Renal pelvis (tissue), 4 donors: ENCODE data around the gene MCC. TPM values are rescaled to one million over a fixed set of nuclear protein-coding genes. Genes with fewer than 3 reads are reported as not detected.

ENCODE experiments used
- DNase-seq: peaks from one replicate; pipeline ENCODE4 v3.0.0-alpha.2; 2013
- polyA plus RNA-seq, 3 donors: library from polyadenylated mRNA; unstranded; fragments of 120-200 nt; gene quantifications; one replicate each; pipeline ENCODE4 v1.2.1, GENCODE V29; 2013; ENCODE audit not compliant: insufficient read length in 3 of 3

MCC gene
- polyA plus RNA-seq, 3 donors = 28.1 to 30.1 (median 29.4) TPM

DNA sequence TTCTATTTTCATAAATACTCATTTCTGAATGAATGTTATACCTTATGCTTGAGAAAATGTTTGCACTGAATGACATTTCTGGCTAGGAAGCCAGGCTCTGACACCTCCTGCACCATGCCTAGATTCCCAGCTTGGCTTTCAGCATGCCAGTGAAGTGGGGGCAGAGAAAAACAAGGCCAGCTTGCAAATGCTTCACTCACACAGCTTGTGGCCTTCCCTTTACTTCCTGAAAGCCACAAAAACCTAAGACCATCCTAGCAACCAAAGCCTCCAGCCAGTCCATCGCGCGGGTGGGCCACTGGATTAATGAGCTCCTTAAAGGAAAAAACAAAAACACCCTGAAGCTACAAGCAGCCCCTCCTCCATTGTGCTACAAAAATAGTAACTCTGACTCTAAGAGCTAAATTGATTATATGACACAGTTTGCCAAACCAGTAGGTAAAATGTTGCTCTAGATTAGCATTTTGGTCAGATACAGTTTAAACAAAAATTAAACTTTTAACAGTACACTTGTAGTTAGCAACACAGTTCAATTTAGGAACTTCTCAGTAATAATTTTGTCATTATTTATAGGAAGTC is 213.3 kb downstream of the MCC start:
- DNase-seq = no peak

- no peak for DNase-seq
Observed at GRCh38 chr5:113273948-113274347, 214.3 kb downstream of the MCC start.

DNA sequence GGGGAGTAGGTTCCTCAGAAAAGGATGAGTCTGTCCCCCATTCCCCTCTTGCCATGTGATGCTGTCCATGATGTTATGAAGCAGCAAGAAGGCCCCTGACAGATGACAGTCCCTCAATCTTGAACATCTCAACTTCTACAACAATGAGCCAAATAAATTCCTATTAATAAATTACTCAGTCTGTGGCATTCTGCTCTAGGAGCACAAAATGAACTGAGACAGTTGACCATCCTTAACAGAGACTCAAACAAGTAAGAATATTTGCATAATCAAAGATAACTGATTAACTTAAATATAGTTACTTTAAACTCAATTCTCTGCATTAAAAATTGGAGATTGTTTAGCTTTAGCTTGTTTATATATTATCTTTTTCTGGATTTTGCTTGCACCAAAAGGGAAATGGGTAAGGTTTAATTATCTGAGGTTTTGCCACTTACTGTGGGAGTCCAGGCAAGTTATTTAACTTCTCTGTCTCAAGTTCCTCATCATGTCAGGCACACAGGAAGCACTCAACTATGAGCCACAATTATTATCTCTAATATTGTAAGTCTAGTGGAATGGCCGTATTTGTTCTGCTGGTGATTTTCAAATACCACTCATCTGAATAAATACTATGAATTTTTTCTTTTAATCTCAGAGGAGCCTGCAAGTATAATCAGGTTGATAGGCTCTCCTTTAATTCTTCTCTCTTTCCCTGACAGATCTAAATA is 216.4 kb downstream of the MCC start:
- DNase-seq = no peak

- no peak for DNase-seq
Observed at GRCh38 chr5:113271015-113271414, 217.2 kb downstream of the MCC start.

DNA sequence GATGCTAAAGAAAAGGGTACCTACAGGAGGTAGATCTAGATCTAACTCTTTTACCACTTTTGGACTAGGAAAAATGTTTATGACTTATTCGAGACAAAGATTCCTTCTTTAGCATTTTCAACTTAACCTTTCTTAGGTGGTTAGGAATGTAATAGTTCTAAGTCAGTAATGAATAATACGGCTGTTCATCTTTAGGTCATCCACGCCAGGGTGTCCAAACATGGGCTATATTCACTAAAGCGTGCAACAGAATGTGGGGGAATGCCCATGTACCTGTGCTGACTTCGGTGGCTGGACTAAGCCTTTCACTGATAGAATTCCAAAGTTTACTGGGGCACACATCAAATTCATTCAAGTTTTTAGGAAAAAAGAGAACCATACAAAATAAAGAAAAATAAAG is 218.2 kb downstream of the MCC start:
- DNase-seq = no peak

- DNase-seq = no peak
Observed at GRCh38 chr5:113269023-113269997, 218.9 kb downstream of the MCC start.

DNA sequence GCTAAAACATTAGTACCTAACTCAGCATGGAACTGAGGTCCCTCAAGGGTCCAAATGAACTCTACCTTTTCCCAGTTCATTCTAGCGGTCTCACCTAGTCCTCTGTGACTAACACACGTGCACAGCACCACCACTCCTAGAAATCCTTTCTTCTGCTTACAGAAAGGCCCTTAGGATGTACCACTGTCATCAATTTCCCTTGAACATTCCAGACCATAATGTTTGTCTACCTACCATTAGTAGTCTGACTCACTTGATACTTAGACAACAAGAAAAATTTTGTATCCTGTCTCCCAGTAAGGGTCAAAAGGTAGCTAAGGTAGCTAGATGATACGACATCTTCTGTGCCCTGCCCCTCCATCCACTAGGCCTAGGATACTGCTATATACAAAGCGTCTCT is 220.0 kb downstream of the MCC start:
- DNase-seq = no peak

GRCh38 chr5:113267361-113267900 is 220.8 kb downstream of the MCC start:
- no peak for DNase-seq

- no peak for DNase-seq
Observed at GRCh38 chr5:113266913-113267227, 221.4 kb downstream of the MCC start.

GRCh38 chr5:113266227-113266912 is 221.9 kb downstream of the MCC start:
- DNase-seq = no peak

DNA sequence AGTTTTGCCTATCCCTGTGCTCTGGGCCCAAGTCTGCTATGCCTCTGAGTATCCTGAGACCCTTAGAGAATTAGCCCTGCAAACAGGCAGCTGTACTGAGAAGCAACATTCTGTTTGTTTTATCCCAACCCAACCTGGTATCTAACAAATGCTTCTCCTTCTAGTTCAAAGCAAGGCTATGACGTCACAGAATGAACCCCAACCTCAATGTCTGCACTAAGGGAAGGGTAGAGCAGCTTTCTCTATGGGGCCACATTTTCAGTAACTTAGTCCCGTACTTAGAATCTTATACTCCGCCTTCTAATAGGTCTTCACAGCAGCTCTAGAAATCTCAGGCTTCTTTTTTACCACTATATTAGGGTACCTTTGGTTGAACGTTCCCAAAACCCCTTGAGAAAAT is 223.1 kb downstream of the MCC start:
- no peak for DNase-seq

DNA sequence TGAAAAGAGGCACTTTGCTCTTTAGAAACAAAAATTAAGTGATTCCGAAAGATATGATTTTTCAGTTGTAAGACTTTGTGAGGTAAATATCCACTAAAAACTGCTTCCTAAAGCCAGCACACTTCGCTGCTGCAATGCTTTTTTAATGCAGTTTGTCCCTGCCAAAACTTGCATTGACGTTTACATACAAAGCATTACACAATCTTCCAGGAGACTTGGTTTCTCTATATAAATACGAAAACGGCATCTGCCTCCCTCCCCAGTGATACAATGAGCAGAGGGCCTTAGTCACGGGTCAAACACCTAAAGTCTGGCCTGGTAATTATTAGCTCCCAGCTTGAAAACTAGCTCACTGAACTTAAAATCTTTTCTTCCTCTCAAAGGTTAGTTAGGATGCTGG is 224.2 kb downstream of the MCC start:
- no peak for DNase-seq

GRCh38 chr5:113263545-113263944 is 224.7 kb downstream of the MCC start:
- no peak for DNase-seq

DNA sequence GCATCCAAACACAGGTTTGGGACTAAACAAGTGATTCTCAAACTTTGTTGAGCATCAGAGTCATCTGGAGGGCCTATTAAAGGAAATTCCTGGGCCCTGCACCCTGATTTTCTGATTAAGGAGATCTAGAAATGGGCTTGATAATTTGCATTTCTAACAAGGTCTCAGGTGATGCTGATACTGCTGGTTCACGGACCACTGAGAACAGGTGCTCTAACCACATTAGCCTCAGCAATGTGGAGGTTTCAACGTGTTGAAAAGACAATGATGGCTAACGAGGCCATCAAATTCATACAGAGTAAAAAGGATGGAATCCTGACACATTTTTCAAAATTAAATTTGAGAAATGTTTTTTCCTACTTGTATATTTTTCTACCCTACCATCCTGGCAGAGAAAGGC is 225.6 kb downstream of the MCC start:
- DNase-seq = no peak

GRCh38 chr5:113259034-113259433 is 229.2 kb downstream of the MCC start:
- DNase-seq = no peak

GRCh38 chr5:113257545-113257944 is 230.7 kb downstream of the MCC start:
- DNase-seq = no peak

GRCh38 chr5:113256671-113257452 is 231.4 kb downstream of the MCC start:
- DNase-seq = no peak

GRCh38 chr5:113255579-113256386 is 232.5 kb downstream of the MCC start:
- DNase-seq = no peak

DNA sequence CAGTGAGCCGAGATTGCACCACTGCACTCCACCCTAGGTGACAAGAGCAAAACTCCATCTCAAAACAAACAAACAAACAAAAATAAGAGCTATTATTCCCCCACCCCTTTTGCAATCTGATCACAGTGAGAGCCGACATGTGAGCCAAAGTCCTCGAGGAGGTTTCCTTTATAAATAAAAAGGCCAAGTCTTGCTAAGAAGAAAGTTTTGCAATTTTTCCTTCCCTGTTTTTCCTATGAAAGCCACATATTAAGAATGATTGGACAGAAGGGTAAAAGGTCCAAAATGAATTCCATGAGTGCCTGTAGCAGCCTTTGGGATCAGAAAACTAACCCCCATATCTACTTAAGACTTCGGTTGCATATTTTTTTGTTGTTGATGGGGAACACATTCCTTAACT is 233.1 kb downstream of the MCC start:
- no peak for DNase-seq

GRCh38 chr5:113253037-113253436 is 235.2 kb downstream of the MCC start:
- no peak for DNase-seq
